K562 (cell line): ENCODE measurements around the gene ING4. TPM values are rescaled to one million over a fixed set of nuclear protein-coding genes. Genes with fewer than 3 reads are reported as not detected.

Experiments used
- ATAC-seq: fragments of 200-7000 bp; cut with Tn5 transposase; 3 replicates; pipeline ENCODE4 v1.9.1; 2020; ENCODE audit warnings: moderate library complexity
- BruUV-seq: library from RNA; stranded (reverse); fragments of 400-500 nt; replicated peaks from 2 replicates; lab custom pipeline; 2021; lab: Mats Ljungman, UMichigan
- CTCF ChIA-PET: fragments of 300-600 bp; formaldehyde crosslinking; extraction: SDS; loops from one replicate; lab custom pipeline; 2021; ENCODE audit warnings: low intra/inter-chr PET ratio; lab: Yijun Ruan, JAX
- POLR2A ChIA-PET: fragments of 300-600, 350-650 bp; sonication (Branson Sonifier 250); formaldehyde crosslinking; extraction: SDS; loops from one replicate; lab custom pipeline; 2021; ENCODE audit warnings: antibody characterized with exemption, inconsistent platforms; lab: Yijun Ruan, JAX
- DNase-seq, 4 experiments: peaks; one replicate each; pipeline versions ENCODE4 v3.0.0 to v3.0.0-alpha.2; 2011 to 2018; ENCODE audit warnings: low spot score in 3 of 4, mixed read lengths in 3 of 4; ENCODE audit errors: extremely low read depth in 1 of 4
- FAIRE-seq: peaks from 2 replicates; lab custom pipeline; 2011; peaks lifted over from hg19 to GRCh38; lab: Jason Lieb, UNC
- H2AFZ ChIP-seq: 2 replicates; pipeline ENCODE4 v1.6.0; 2011; ENCODE audit warnings: low read depth, low read length, control low read depth, inconsistent platforms
- H3K27ac ChIP-seq: fragments of 200-600 bp; 3 replicates; pipeline ENCODE4 v1.8.0; 2011; ENCODE audit warnings: low read depth, mild to moderate bottlenecking, control low read depth, inconsistent platforms, low read length, moderate library complexity, mixed read lengths; ENCODE audit errors: extremely low read depth
- H3K27me3 ChIP-seq, 2 experiments: fragments of 300-600 bp in 1 of 2; 2 replicates in 1 of 2; 3 replicates in 1 of 2; pipeline versions ENCODE4 v1.6.0 to v1.8.0; 2011; ENCODE audit warnings: inconsistent platforms in 2 of 2, low read length in 2 of 2, mild to moderate bottlenecking in 1 of 2, mixed read lengths in 1 of 2, moderate library complexity in 1 of 2; ENCODE audit not compliant: control insufficient read depth in 2 of 2, insufficient read depth in 2 of 2
- H3K36me3 ChIP-seq: fragments of 300-600 bp; 3 replicates; pipeline ENCODE4 v1.8.0; 2011; ENCODE audit warnings: mild to moderate bottlenecking, low read length, inconsistent platforms; ENCODE audit not compliant: control insufficient read depth, insufficient read depth
- H3K4me1 ChIP-seq, 2 experiments: fragments of 200-600 bp in 1 of 2; replicated peaks in 1 of 2; 2 replicates in 1 of 2; 3 replicates in 1 of 2; pipeline versions ENCODE4 v1.5.1 to v1.8.0; 2011; ENCODE audit warnings: inconsistent platforms in 2 of 2, low read length in 2 of 2, mild to moderate bottlenecking in 1 of 2, mixed read lengths in 1 of 2, moderate library complexity in 1 of 2; ENCODE audit not compliant: control insufficient read depth in 2 of 2, insufficient read depth in 2 of 2
- H3K4me2 ChIP-seq: 2 replicates; pipeline ENCODE4 v1.6.1; 2011; ENCODE audit warnings: low read length, control low read depth, inconsistent platforms, mixed read lengths; ENCODE audit not compliant: insufficient read depth
- H3K4me3 ChIP-seq: fragments of 200-600 bp; sonication (generic), shearing (Covaris generic); 2 replicates; pipeline ENCODE4 v1.5.1; 2016; ENCODE audit warnings: control low read depth, inconsistent platforms
- H3K79me2 ChIP-seq: fragments of 200-600 bp; 3 replicates; pipeline ENCODE4 v1.8.0; 2011; ENCODE audit warnings: low read length, inconsistent platforms; ENCODE audit not compliant: control insufficient read depth, insufficient read depth
- H3K9ac ChIP-seq, 2 experiments: 2 replicates each; pipeline versions ENCODE4 v1.6.0 to v1.6.1; 2011; ENCODE audit warnings: low read depth in 2 of 2, low read length in 2 of 2, control low read depth in 1 of 2, inconsistent platforms in 1 of 2, mild to moderate bottlenecking in 1 of 2, mixed read lengths in 1 of 2; ENCODE audit not compliant: insufficient read depth in 1 of 2
- H3K9me1 ChIP-seq: one replicate; pipeline ENCODE4 v1.6.0; 2011; ENCODE audit warnings: inconsistent platforms, mild to moderate bottlenecking, low read length, moderate library complexity; ENCODE audit not compliant: control insufficient read depth, insufficient read depth
- H3K9me3 ChIP-seq: replicated peaks from 2 replicates; pipeline ENCODE4 v1.5.1; 2011; ENCODE audit warnings: low read depth, low read length, inconsistent platforms; ENCODE audit not compliant: control insufficient read depth, insufficient read depth
- H4K20me1 ChIP-seq: replicated peaks from 2 replicates; pipeline ENCODE4 v1.6.1; 2011; ENCODE audit warnings: low read length, inconsistent platforms, mixed read lengths; ENCODE audit not compliant: control insufficient read depth, insufficient read depth
- ARID1B ChIP-seq: fragments of 450-650 bp; IDR thresholded peaks from 2 replicates; pipeline ENCODE4 v1.6.1; 2016; ENCODE audit warnings: antibody characterized with exemption, mild to moderate bottlenecking, inconsistent platforms
- ELK3 ChIP-seq: fragments of 450-650 bp; formaldehyde crosslinking; IDR thresholded peaks from 2 replicates; pipeline ENCODE4 v1.4.0; 2020; ENCODE audit warnings: mild to moderate bottlenecking
- ILF3 ChIP-seq: fragments of 450-650 bp; IDR thresholded peaks from 2 replicates; pipeline ENCODE4 v1.6.1; 2018; ENCODE audit warnings: antibody characterized with exemption, mild to moderate bottlenecking, moderate library complexity, borderline replicate concordance
- NR2C1 ChIP-seq, 2 experiments: fragments of 450-650 bp; IDR thresholded peaks; 2 replicates each; pipeline ENCODE4 v1.6.1; 2017; ENCODE audit warnings: mild to moderate bottlenecking in 2 of 2, antibody characterized with exemption in 1 of 2, inconsistent platforms in 1 of 2, missing compliant biosample characterization in 1 of 2, missing genetic modification characterization in 1 of 2
- POU5F1 ChIP-seq: fragments of 150-350 bp; IDR thresholded peaks from 2 replicates; pipeline ENCODE4 v1.6.1; 2014; ENCODE audit warnings: borderline replicate concordance, low read length, low read depth, mild to moderate bottlenecking; ENCODE audit not compliant: partially characterized antibody
- TAF15 ChIP-seq: fragments of 200-400 bp; formaldehyde crosslinking; IDR thresholded peaks from 2 replicates; pipeline ENCODE4 v1.6.1; 2017; ENCODE audit warnings: mild to moderate bottlenecking, low read depth, low read length, moderate library complexity
- ZNF318 ChIP-seq, 2 experiments: fragments of 450-650 bp; IDR thresholded peaks; 2 replicates each; pipeline ENCODE4 v1.6.1; 2016; ENCODE audit warnings: mild to moderate bottlenecking in 2 of 2, borderline replicate concordance in 1 of 2, low read depth in 1 of 2, moderate library complexity in 1 of 2
- WGBS: fragments of 100-300 bp; shearing (Covaris generic); methylation state at CpG from one replicate; pipeline ENCODE4 v1.1.6; 2016; ENCODE audit warnings: low coverage, mixed read lengths; ENCODE audit not compliant: insufficient coverage; ENCODE audit errors: missing lambda C conversion rate; 5-methylcytosine and 5-hydroxymethylcytosine counted together
- in situ Hi-C: fragments of 300-500 bp; cut with MboI; formaldehyde crosslinking; loops from 4 replicates; pipeline ENCODE4 v1.15.0; 2018; ENCODE audit warnings: inconsistent platforms, mixed read lengths
- intact Hi-C: fragments of 100-400 bp; cut with micrococcal nuclease; formaldehyde crosslinking; loops from 2 replicates; pipeline ENCODE4 v1.14.2; 2022
- polyA plus RNA-seq, 8 experiments: library from polyadenylated mRNA; depleted of rRNA in 4 of 8; stranded (reverse) in 5 of 8; unstranded in 3 of 8; fragments of >200 nt; fragmentation: Nextera tagmentation in 2 of 8; fragmentation: Illumina TruSeq in 1 of 8; extraction: Ambion mirVana in 2 of 8; extraction: Trizol in 1 of 8; gene quantifications; 2 replicates each; pipeline versions ENCODE4 v1.2.1 to v1.2.3, GENCODE V29; 2011 to 2014; ENCODE audit warnings: inconsistent platforms in 1 of 8, missing spikeins in 1 of 8
- total RNA-seq, 7 experiments: library from RNA; depleted of rRNA in 6 of 7; stranded (reverse); fragments of >200 nt in 6 of 7; fragmentation: Illumina TruSeq in 2 of 7; extraction: Trizol in 2 of 7; gene quantifications; 2 replicates each; pipeline versions ENCODE4 v1.2.1 to v1.2.3, GENCODE V29; 2011 to 2021; ENCODE audit warnings: low replicate concordance in 1 of 7

Gene ING4
- total and polyA plus RNA-seq, 9 of the 15 experiments (the other 6 are each of a cell fraction or from before 2014, with no cell fraction given) = 6.6 to 30.2 (median 15.7) TPM

- TF ChIP-seq NR2C1 (IDR thresholded peaks at IDR 0.05) = no peak
- no peak for TF ChIP-seq NR2C1 (tag; IDR thresholded peaks at IDR 0.05)
- no peak for TF ChIP-seq ELK3 (CRISPR knock-in tag)
- TF ChIP-seq ARID1B = no peak
Observed at GRCh38 chr12:6691473-6691872, 28.6 kb upstream of the ING4 start (continued).

- DNase-seq (peak; percentile 87 to 97 (median 90)), FAIRE-seq (peak; percentile 98), ATAC-seq (peak; percentile 88)
- Histone ChIP-seq H2AFZ (peak within 1 kb of the TSS; percentile 84), H3K27me3 (no peaks in the 10 kb centered on the region), H3K36me3 (peaks cover 27% of the 10 kb centered on the region), H3K4me2 (peak within 1 kb of the TSS; percentile 99), H3K9ac (peak within 1 kb of the TSS; percentile 96 to 98), H3K9me3 (no peaks in the 10 kb centered on the region), H3K4me3 (peak within 1 kb of the TSS; percentile 70), H3K79me2 (peaks cover 59% of the 10 kb centered on the region), H4K20me1 (no peaks in the 10 kb centered on the region), H3K4me1 (peaks cover 2 to 5% of the 10 kb centered on the region in 2 experiments; a peak in 2 of 5 replicates), H3K9me1 (no peaks in the 10 kb centered on the region), H3K27ac (peak within 1 kb of the TSS; percentile 99)
- WGBS = under 1% methylated on average over 23 of the region's 72 CpGs
- intact Hi-C loops (loop anchor here (2.0 to 5.0 kb wide), 5 partner anchors 26 to 138 kb away; partner anchors contain the start of genes COPS7A and ING4), in situ Hi-C loops (no loop called here)
- no TSS peak for BruUV-seq
- ChIA-PET POLR2A (interaction anchor here (0.5 to 2.1 kb wide), 21 partner anchors 10 to 255 kb away, joined by 3 to 12 read pairs (median 4); partner anchors contain the start of genes C12orf57, CHD4, COPS7A and GAPDH), CTCF (interaction anchor here (1.2 kb wide), 1 partner anchor 72 kb away, joined by 4 read pairs; no protein-coding TSS in a partner anchor)
- no peak for TF ChIP-seq ILF3
- no peak for TF ChIP-seq TAF15
- TF ChIP-seq ZNF318 (IDR thresholded peaks at IDR 0.05; ENCODE audit: borderline replicate concordance in 1 of 2, low read depth in 1 of 2) = no peak
- TF ChIP-seq POU5F1 = peak; percentile 77
Observed at GRCh38 chr12:6688999-6689882, 26.3 kb upstream of the ING4 start, which contains the start of gene ZNF384. Gene ZNF384, minus strand, starts transcription at chr12:6689375. Its CDS starts 9,855 bp downstream, at chr12:6679520.
